ENCODE results near the gene NCAPG.

- TF ChIP-seq ZNF408 (CRISPR knock-in tag; IDR thresholded peaks at IDR 0.05; ENCODE audit: low read depth) (no peak), DPF2 (IDR thresholded peaks at IDR 0.05) (no peak), TAF1 (IDR thresholded peaks at IDR 0.05; ENCODE audit: control insufficient read depth, extremely low read depth, insufficient read depth, low read length, severe bottlenecking) (no peak), SMARCC2 (IDR thresholded peaks at IDR 0.05; ENCODE audit: low read depth) (no peak), EZH2 (IDR thresholded peaks at IDR 0.05; ENCODE audit: borderline replicate concordance, low read depth, low read length) (no peak), FOXM1 (IDR thresholded peaks at IDR 0.05; ENCODE audit: low read depth) (no peak), FOXM1 (CRISPR knock-in tag; IDR thresholded peaks at IDR 0.05; ENCODE audit: low read depth) (no peak), RHOXF2B (CRISPR knock-in tag; conservative IDR thresholded peaks at IDR 0.05) (no peak), CHD1 (IDR thresholded peaks at IDR 0.05; ENCODE audit: low read length) (no peak), ATF7 (IDR thresholded peaks at IDR 0.05) (no peak)
- TF ChIP-seq, protein P1, sequence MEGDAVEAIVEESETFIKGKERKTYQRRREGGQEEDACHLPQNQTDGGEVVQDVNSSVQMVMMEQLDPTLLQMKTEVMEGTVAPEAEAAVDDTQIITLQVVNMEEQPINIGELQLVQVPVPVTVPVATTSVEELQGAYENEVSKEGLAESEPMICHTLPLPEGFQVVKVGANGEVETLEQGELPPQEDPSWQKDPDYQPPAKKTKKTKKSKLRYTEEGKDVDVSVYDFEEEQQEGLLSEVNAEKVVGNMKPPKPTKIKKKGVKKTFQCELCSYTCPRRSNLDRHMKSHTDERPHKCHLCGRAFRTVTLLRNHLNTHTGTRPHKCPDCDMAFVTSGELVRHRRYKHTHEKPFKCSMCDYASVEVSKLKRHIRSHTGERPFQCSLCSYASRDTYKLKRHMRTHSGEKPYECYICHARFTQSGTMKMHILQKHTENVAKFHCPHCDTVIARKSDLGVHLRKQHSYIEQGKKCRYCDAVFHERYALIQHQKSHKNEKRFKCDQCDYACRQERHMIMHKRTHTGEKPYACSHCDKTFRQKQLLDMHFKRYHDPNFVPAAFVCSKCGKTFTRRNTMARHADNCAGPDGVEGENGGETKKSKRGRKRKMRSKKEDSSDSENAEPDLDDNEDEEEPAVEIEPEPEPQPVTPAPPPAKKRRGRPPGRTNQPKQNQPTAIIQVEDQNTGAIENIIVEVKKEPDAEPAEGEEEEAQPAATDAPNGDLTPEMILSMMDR (IDR thresholded peaks at IDR 0.05 in 2 of 3, conservative IDR thresholded peaks at IDR 0.05 in 1 of 3; ENCODE audit: insufficient read depth in 2 of 3, low read depth in 1 of 3, low read length in 3 of 3): no peak
Observed at GRCh38 chr4:17884511-17884910, 73.7 kb downstream of the NCAPG start.

Data from K562 (cell line).